GM18868 (cell line): ENCODE results near the gene SERPINE2.
A peak's percentile ranks its signal among the peaks of the same experiment; 100 is the strongest.
"Not testable (repeated sequence)": the region's sequence is repeated elsewhere in the genome, so short reads cannot be mapped to it uniquely, and the experiment has no call there.

Source experiments
- ATAC-seq: cut with Tn5 transposase; IDR thresholded peaks from one replicate; pipeline ENCODE4 v1.9.1; 2021; ENCODE audit warnings: mild to moderate bottlenecking, moderate library complexity; ENCODE audit not compliant: unreplicated experiment

The SERPINE2 gene

GRCh38 chr2:224017957-224018356, 21.1 kb downstream of the SERPINE2 start:
- no peak for ATAC-seq

GRCh38 chr2:224016963-224017362, 22.1 kb downstream of the SERPINE2 start:
- ATAC-seq, result no peak

GRCh38 chr2:224014336-224014735, 24.8 kb downstream of the SERPINE2 start:
- no peak for ATAC-seq

- no peak for ATAC-seq
Measured at GRCh38 chr2:224011837-224012236, 27.2 kb downstream of the SERPINE2 start.

GRCh38 chr2:224009605-224010315, 29.3 kb downstream of the SERPINE2 start:
- no peak for ATAC-seq

DNA sequence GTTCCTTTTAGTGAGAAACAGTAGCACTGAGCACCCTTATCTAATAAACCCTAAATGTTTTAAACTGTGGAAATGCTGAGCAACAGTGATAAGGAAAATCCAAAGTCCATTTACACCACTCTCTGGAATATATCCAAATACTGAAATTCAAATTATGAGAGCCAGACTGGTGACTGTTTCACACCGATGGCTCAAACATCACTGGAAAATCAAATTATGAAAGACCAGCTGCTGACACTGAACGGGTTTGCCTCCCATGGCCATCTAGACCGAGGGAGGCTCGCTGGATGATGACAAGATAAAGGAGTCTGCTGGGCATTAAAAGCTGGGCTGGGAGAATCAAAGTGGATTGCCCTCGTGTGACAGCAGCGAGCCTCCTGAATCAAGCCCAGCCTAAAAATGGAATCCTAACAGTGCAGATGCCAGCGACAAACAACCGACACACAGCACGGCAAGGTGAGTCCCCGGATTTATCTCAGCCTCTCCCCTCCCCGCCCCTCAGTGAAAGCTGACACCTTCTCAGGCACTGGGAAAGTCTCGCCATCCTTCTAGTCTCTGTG, 30.3 kb downstream of the SERPINE2 start:
- no peak for ATAC-seq

DNA sequence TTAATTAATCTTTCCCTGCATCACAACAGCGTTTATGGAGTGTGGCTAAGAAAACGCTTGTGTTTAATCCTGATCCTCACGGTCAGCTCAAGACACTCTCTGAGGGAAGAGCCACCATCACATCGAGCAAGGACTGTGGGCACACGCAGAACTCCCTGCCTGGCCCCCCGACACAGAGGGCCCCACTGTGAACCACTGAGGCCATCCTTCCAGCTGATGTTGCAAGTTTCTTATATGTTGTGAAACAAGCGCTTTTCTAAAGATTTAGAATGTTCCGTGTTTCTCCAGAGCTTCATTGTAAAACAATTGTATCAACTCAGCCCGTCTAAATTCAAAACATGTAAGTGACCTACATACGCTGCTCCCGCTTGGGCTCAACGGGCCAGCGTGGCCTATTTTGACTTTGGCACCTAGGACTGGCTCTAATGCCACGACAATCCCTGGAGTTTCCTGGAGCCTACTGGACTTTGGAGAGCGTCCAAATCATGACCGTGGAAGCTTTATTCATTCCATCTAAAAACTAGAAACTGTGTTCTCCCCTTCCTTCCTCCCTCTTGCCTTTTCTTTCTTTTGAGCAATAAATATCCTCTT, 34.9 kb downstream of the SERPINE2 start:
- ATAC-seq, result no peak

- not testable (repeated sequence) for ATAC-seq
Measured at GRCh38 chr2:224000662-224001061, 38.4 kb downstream of the SERPINE2 start.

- no peak for ATAC-seq
Measured at GRCh38 chr2:223999862-224000261, 39.2 kb downstream of the SERPINE2 start.

DNA sequence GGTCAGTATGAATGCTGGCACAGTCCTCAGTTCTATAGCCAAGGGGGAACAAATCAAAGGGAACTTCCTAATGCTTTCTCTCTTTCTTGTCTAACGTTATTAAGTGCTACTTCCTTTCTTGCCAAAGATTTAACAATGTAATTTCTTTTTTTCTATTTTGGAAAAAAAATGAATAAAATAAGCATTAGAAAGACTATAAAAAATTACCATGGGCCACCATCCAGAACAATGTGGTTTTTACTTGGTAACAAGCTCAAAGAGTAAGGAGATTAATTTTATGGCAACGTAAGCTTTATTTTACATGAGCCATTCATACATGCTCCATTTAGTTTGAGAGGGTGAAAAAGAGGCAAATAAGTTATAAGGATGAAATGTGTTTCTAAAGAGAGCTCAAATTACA, 40.1 kb downstream of the SERPINE2 start:
- ATAC-seq, result no peak

DNA sequence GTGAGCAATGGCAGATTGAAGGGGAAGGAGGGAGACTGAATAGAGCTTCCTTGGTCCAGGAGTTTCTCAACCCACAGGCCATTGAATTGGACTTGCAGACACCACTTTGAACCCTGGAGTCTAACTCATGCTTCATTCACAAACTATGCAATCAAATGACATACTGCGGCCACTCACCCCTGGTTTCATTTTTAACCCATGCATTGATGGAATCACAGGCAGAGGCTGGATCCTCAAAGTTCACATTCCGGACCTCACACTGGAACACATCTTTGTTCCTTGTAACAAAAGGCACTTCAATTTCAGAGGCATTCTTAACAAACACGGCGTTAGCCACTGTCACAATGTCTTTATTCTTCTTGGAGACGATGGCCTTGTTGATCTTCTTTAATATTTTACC, 41.1 kb downstream of the SERPINE2 start:
- ATAC-seq, result no peak

DNA sequence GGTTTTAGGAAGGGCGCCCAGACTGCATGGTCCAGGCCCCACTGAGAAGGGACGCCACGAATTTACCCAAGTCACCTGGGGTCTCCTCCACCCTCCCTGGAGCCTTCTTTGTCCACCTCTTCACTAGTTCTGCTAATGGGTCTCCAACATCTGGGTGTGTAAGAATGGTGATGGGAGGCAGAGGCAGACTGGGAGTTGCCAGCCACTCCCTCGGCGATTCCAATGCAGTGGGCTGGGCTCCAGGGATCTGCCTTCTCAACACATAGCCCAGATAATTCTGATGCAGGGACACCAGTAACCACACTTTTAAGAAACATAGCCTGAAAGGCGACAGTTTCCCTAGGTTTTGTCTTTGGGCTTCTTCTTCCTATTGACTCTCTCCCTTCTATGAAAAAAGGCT, 42.7 kb downstream of the SERPINE2 start:
- ATAC-seq, result no peak

DNA sequence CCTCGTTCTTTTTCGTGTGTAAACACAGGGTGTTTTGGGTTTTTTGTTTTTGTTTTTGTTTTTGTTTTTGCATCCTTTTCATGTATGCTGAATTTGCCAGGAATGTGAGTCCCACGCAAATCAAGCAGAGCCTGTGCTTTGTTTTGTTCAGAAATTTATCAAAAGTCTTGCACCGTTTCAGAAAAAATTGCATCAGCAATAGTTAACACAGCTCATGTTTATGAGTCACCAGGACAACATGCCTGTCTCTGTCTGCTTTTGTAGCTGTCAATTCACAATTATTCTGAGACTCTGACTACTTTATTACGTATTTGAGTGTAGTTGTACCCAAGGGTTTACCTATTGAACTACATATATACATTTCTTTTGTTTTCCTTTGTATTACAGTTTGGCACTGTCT, 43.5 kb downstream of the SERPINE2 start:
- no peak for ATAC-seq

DNA sequence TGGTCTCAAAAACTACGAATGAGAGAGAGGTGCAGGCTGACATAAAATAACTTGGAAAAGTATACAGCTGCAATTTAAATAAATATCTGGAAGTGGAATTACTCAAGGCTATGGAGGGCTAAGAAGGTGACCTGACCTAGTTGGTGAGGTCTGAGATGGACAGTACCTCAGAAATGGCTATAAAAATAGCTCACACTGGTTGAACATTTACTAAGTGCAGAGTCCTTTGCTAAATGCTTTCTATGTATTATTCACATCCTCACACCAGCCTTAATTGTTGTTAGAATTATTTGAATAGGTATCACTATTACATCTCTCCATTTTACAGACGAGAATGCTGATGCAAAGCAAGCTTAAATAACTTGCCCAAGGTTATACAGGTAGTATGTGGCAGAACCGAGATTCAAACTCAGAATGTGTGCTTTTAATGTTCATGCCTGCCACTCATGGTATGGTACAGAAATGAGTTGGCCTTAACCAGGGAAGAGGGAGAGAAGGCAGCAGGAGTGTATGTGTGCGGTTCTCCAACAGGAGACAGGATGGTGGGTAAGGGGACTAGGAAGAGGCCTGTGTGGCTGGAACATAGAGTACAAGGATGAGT, 44.4 kb downstream of the SERPINE2 start:
- ATAC-seq, result no peak

GRCh38 chr2:223993634-223994232, 45.4 kb downstream of the SERPINE2 start:
- peak; percentile 85 for ATAC-seq

GRCh38 chr2:223991611-223992010, 47.5 kb downstream of the SERPINE2 start:
- ATAC-seq, result no peak

DNA sequence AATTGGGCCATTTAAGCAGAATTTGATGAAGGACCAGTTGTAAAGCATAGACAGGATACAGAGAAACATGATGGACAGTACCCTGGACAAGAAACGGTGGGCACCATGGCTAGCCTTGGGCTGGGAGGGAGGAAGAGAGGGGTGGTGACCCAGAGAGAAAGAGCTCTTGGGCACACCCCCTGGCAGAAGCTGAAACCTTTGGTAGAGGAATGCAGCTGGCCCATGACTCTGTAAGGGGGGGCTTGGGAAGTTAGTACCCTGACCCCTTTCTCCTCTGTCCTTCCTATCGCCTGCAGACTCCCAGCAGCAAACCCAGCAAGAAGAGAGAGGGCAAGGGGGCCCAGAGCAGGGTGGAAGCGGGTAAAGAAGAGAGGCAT, 49.2 kb downstream of the SERPINE2 start:
- ATAC-seq, result no peak

- no peak for ATAC-seq
Measured at GRCh38 chr2:223989206-223989855, 49.8 kb downstream of the SERPINE2 start.

DNA sequence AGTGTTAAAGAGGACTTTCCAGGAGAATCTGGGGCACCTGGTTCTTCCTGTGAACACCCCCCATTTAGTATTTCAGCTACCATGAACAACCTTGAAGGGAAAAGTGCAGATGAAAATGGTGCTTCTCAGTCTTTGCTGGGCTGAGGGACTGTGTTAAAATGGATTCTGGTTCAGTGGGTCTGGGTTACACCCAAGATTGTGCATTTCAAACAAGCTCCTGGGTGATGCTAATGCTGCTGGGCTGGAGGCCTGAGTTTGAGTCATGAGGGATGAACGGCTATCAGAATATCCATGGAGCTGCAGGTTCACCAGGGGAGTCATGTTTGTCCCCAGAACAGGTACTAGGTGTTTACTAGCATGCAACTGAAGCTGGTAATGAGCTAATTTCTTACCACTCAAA, 57.8 kb downstream of the SERPINE2 start:
- no peak for ATAC-seq

DNA sequence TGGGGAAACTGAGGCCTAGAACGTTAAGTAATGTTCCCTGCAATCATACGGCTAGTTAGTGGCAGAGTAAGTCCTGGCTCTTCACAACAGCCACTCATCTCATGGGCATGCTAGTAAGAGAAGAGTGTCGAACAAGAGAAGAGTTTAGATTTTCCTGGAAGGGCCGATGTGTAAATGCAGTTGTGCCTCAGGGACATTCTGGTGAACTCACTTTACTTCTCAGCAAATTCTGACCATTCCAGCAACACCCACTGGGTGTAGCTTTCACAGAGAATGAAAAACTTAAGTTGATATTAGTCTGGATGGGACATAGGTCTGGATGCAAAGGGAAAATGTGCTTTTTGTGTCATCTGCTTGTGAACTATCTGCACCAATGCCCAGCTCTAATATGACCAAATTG, 58.3 kb downstream of the SERPINE2 start:
- no peak for ATAC-seq

DNA sequence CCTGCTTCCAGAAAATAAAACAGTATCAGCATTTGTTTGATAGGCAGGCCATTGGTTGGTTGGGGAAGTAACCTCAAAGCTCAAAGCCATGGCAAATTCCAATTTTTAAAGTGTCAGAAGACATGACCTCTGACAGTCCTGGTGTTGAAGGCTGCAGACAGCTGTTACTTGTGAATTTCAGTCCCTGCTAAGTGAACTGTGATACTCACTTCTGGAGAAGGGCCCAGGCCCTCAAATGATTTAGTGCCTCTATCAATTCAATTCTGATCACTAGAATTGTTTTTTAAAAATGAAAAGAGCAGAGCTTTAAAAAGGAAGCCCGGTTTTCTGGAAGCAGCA, 58.7 kb downstream of the SERPINE2 start:
- no peak for ATAC-seq
